Measurements from ENCODE around the gene FGFR2. TPM values are rescaled to one million over a fixed set of nuclear protein-coding genes. Genes with fewer than 3 reads are reported as not detected.

Gene FGFR2
- total and polyA plus RNA-seq, 4 donors: 0.67 to 13.1 (median 5.2) TPM

DNA sequence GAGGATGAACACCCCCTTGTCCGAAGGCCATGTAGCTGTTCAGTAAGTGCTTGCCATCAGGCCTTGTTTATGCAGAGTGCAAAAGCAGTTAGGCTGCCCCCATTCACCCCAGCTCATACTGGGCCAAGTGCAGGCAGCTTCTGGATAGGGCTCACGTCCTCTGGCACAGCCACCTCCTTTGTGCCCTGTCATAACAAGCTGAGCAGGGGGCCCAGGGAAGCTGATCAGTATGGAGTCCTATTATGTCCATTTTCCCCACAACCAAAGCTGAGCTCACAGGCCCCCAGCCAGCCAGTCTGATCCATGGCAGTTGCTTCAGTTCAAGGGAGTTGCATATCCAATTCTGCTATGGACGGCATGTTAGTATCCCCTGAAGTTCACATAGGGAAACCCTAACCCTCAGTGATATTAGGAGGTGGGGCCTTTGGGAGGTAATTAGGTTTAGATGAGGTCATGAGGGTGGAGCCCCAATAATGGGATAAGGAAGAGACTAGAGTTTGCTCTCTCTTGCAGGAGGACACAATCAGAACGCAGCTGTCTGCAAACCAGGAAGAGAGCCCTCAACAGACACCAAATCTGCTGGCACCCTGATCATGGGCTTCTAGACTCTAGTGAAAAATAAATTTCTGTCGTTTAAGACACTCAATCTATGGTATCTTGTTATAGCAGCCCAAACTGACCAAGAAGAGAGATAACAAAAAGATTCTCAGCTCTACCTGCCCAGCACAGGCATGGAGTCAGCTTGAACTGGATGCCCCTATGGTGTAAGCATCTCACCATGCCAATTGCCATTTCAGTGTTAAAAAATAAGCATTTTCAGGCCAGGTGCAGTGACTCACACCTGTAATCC is 155.9 kb downstream of the FGFR2 start:
- intact Hi-C loops (cut with DNase I): no loop called here
- no peak for ATAC-seq (ENCODE audit: low FRiP score)
- no peak for DNase-seq
- 71 to 75% methylated on average over 5 of the region's 5 CpGs for WGBS, 2 donors
- Histone ChIP-seq H3K4me3 (ENCODE audit: low read length in 2 of 2) (no peak overlapping the region), H3K9me3 (ENCODE audit: control insufficient read depth, low read length) (no peaks in the 10 kb centered on the region), H3K27ac (ENCODE audit: low read depth in 1 of 2, low read length in 2 of 2) (no peak overlapping the region), H3K36me3 (ENCODE audit: control insufficient read depth in 1 of 2, insufficient read depth in 2 of 2, low read length in 1 of 2) (no peaks in the 10 kb centered on the region), H3K27me3 (ENCODE audit: control insufficient read depth in 1 of 2, insufficient read depth in 2 of 2, low read length in 1 of 2) (no peaks in the 10 kb centered on the region), H3K4me1 (ENCODE audit: control insufficient read depth in 1 of 2, insufficient read depth in 2 of 2, low read length in 2 of 2) (peaks cover 0 to 3% of the 10 kb centered on the region in 2 donors)

DNA sequence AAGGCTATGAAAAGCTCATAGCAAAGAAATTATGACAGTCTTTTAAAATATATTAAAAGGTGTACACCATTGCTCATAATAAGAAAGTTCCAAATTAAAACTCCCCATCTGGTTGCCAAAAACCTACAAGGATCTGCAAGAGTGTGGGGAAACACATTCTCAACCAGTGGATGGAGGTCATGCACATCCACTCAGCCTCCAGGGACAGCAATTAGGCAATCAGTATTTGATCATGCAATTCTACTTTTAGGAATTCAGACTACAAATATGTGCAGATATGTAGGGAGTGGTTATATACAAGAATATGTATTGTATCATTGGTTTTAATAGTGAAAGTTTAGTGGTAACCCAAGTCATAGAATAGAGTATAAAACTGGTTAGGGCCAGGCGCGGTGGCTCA is 157.8 kb downstream of the FGFR2 start:
- 96 to 100% methylated on average over 2 of the region's 2 CpGs for WGBS, 2 donors
- Histone ChIP-seq H3K36me3 (ENCODE audit: control insufficient read depth in 1 of 2, insufficient read depth in 2 of 2, low read length in 1 of 2) (no peaks in the 10 kb centered on the region), H3K27me3 (ENCODE audit: control insufficient read depth in 1 of 2, insufficient read depth in 2 of 2, low read length in 1 of 2) (no peaks in the 10 kb centered on the region), H3K4me3 (ENCODE audit: low read length in 2 of 2) (no peak overlapping the region), H3K4me1 (ENCODE audit: control insufficient read depth in 1 of 2, insufficient read depth in 2 of 2, low read length in 2 of 2) (peaks cover 0 to 4% of the 10 kb centered on the region in 2 donors), H3K9me3 (ENCODE audit: control insufficient read depth, low read length) (no peaks in the 10 kb centered on the region), H3K27ac (ENCODE audit: low read depth in 1 of 2, low read length in 2 of 2) (no peak overlapping the region)
- DNase-seq: no peak
- no peak for ATAC-seq (ENCODE audit: low FRiP score)
- intact Hi-C loops (cut with DNase I): no loop called here

DNA sequence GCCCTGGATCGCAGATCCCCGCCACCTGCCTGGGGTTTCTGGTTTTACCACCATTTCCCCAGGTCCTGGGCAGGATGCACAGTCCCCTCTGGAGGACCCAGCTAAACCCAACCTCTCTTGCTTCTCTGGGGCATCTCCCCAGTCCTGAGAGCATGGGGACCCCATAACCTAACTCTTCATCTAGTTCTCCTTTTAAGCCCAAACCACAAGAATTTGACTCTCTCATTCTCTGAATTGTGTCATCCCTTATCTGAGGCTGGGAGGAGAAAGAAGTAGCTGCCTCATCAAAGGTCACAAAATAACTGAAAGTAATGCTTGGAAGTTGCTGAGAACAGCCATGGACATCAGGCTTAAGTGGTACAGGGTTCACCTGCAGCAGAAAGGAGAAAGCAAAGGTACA is 159.9 kb downstream of the FGFR2 start:
- intact Hi-C loops (cut with DNase I): no loop called here

DNA sequence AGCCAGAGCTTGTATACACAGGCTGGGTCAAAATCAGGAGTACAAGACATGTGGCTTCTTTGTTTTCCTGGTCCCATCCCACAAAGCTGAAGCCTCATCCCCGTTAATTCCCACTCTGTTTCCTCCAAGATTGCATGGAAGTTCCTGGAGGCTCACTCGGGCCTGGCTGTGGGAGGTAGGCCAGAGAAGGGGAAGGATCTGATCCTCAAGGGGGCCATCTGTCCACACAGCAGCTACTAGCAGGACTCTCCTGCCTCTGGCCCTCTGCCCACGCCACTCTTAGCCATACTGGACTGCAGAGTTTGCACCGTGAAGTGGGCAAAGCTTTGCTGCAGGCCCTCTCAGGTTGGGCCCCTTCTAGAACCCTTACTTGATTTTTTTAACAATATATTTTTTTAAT is 160.6 kb downstream of the FGFR2 start:
- ATAC-seq (ENCODE audit: low FRiP score): peak; percentile 54

More for the DNA sequence above, 159.9 kb downstream of the FGFR2 start:
- DNase-seq: no peak
- no peaks in the 10 kb centered on the region for H3K9me3 ChIP-seq (ENCODE audit: control insufficient read depth, low read length)
- H3K27ac ChIP-seq (ENCODE audit: low read depth in 1 of 2, low read length in 2 of 2): no peak overlapping the region
- peaks cover 0 to 4% of the 10 kb centered on the region in 2 donors for H3K4me1 ChIP-seq (ENCODE audit: control insufficient read depth in 1 of 2, insufficient read depth in 2 of 2, low read length in 2 of 2)
- 98 to 99% methylated on average over 2 of the region's 2 CpGs for WGBS, 2 donors
- H3K36me3 ChIP-seq (ENCODE audit: control insufficient read depth in 1 of 2, insufficient read depth in 2 of 2, low read length in 1 of 2): no peaks in the 10 kb centered on the region
- no peak overlapping the region for H3K4me3 ChIP-seq (ENCODE audit: low read length in 2 of 2)
- no peak for ATAC-seq (ENCODE audit: low FRiP score)
- no peaks in the 10 kb centered on the region for H3K27me3 ChIP-seq (ENCODE audit: control insufficient read depth in 1 of 2, insufficient read depth in 2 of 2, low read length in 1 of 2)

DNA sequence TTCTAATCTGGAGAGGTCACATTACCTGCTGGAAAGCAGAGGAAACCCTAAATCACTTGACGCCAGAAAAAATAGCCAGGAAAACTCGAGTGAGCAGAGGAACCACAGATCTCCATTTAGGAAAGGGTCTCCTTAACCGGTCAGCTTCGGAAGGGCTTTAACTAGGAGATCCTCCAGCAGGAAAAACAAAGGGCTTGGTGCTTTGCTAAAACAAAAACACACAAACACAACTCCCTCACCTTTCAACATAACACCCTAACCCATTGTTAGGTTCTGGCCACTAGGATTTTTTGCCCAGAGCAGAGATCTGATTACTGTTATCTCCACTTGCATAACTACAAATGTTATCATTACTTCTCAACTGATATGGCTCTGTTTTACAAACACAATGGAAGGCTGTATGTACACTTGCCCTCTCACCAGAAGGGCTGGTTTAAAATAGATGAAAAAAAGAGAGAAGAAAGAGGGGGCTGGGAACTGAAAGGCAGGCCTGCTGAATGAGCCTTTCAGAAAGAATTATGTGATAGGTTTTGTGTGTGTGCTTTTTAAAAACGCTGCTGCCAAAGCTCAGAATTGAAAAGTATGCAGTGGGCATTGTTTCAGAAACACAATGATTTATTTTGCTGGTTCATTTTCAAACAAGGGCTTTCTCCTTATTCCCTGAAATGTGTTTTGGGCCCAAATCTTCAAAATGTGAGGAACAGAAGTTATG is 161.5 kb downstream of the FGFR2 start:
- no peak overlapping the region for H3K4me3 ChIP-seq (ENCODE audit: low read length in 2 of 2)
- DNase-seq (no peak), ATAC-seq (ENCODE audit: low FRiP score) (no peak)
- intact Hi-C loops (cut with DNase I): no loop called here
- peaks cover 0 to 4% of the 10 kb centered on the region in 2 donors for H3K4me1 ChIP-seq (ENCODE audit: control insufficient read depth in 1 of 2, insufficient read depth in 2 of 2, low read length in 2 of 2)
- no peak overlapping the region for H3K27ac ChIP-seq (ENCODE audit: low read depth in 1 of 2, low read length in 2 of 2)
- no peaks in the 10 kb centered on the region for H3K9me3 ChIP-seq (ENCODE audit: control insufficient read depth, low read length)
- WGBS, 2 donors: 49 to 55% methylated on average over 5 of the region's 5 CpGs
- no peaks in the 10 kb centered on the region for H3K27me3 ChIP-seq (ENCODE audit: control insufficient read depth in 1 of 2, insufficient read depth in 2 of 2, low read length in 1 of 2)
- H3K36me3 ChIP-seq (ENCODE audit: control insufficient read depth in 1 of 2, insufficient read depth in 2 of 2, low read length in 1 of 2): no peaks in the 10 kb centered on the region

More for the DNA sequence above, 160.6 kb downstream of the FGFR2 start:
- H3K27ac ChIP-seq (ENCODE audit: low read depth in 1 of 2, low read length in 2 of 2): peak overlapping the region in 1 of 2 donors; percentile 48
- no peak overlapping the region for H3K4me3 ChIP-seq (ENCODE audit: low read length in 2 of 2)
- H3K9me3 ChIP-seq (ENCODE audit: control insufficient read depth, low read length): no peaks in the 10 kb centered on the region
- no peaks in the 10 kb centered on the region for H3K36me3 ChIP-seq (ENCODE audit: control insufficient read depth in 1 of 2, insufficient read depth in 2 of 2, low read length in 1 of 2)
- H3K4me1 ChIP-seq (ENCODE audit: control insufficient read depth in 1 of 2, insufficient read depth in 2 of 2, low read length in 2 of 2): peaks cover 0 to 4% of the 10 kb centered on the region in 2 donors
- H3K27me3 ChIP-seq (ENCODE audit: control insufficient read depth in 1 of 2, insufficient read depth in 2 of 2, low read length in 1 of 2): no peaks in the 10 kb centered on the region
- DNase-seq: peak in 1 of 2 donors; percentile 81
- intact Hi-C loops (cut with DNase I): no loop called here
- 8 to 9% methylated on average over 4 of the region's 4 CpGs for WGBS, 2 donors

DNA sequence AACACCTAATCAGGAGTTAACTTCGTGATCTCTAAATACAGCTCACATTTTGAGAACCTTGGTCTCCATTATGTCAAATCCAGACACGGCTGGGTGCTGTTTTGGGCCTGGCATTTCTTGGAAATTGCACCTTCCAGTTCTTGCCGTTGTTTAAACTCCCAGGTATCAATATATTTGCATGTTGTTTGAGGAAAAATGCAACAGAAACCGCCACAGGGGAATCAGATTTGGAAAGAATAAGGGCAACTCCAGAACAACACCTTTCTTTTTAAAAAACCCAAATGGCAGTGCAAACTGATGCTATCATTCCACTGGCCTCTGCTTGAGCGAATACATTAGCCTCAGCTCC is 162.0 kb downstream of the FGFR2 start:
- intact Hi-C loops (cut with DNase I): no loop called here
- DNase-seq (no peak), ATAC-seq (ENCODE audit: low FRiP score) (no peak)
- Histone ChIP-seq H3K36me3 (ENCODE audit: control insufficient read depth in 1 of 2, insufficient read depth in 2 of 2, low read length in 1 of 2) (no peaks in the 10 kb centered on the region), H3K4me1 (ENCODE audit: control insufficient read depth in 1 of 2, insufficient read depth in 2 of 2, low read length in 2 of 2) (peaks cover 0 to 4% of the 10 kb centered on the region in 2 donors), H3K27ac (ENCODE audit: low read depth in 1 of 2, low read length in 2 of 2) (no peak overlapping the region), H3K9me3 (ENCODE audit: control insufficient read depth, low read length) (no peaks in the 10 kb centered on the region), H3K4me3 (ENCODE audit: low read length in 2 of 2) (no peak overlapping the region), H3K27me3 (ENCODE audit: control insufficient read depth in 1 of 2, insufficient read depth in 2 of 2, low read length in 1 of 2) (no peaks in the 10 kb centered on the region)
- WGBS, 2 donors: 92 to 94% methylated on average over 5 of the region's 5 CpGs

DNA sequence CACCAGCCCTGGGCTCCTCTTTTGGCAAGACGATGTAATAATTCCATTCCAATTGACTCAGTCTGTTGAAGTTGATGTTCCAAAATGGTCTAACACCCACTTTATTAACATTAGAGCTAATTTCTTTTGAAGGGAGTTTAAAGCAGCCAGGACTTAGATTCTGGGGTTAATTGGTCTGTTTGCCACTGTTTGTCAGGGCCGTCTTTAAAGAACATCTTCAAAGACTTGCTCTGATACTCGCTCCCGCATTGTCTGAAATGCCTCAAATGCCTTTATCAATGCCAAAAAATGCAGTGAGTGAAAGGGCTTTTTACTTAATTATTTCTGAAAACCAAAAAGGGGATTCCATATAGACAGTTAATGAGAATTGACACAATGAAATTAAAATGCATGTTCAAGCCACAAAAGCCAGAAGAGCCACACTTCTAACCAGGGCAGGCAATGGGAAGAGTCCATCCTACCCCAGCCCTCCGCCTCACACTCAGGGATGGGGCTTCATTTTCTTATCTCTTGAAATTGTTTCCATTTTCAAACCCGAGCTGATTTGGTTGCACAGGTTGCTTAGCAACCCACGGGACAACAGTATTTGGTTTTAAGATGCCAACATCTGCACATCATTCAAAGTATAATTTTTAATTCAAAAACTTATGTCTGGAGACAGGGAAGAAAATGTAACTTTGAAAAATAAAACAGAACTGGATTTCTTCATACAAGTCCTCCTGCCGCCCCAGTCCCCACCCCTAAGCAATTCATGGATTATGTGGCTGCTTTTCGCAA is 163.0 kb downstream of the FGFR2 start:
- H3K27ac ChIP-seq (ENCODE audit: low read depth in 1 of 2, low read length in 2 of 2): no peak overlapping the region

DNA sequence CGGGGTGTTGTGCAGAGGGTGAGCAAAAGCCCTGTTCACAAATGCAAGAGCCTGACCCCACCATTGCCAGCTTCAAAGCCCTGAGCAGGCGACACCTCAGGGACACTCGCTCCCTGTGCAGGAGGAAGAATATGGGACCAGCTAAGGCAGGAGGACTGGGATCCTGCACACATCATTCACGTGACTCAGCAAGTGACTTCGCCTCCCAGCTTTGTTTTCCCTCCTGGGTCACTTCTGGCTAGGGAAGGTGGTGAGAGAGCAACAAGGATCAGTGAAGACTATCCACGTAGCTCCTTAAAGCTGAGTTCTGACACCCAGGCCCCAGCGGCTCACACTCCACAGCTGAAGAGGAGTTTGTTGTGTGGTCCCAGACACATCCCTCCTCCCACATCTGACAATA is 164.3 kb downstream of the FGFR2 start:
- intact Hi-C loops (cut with DNase I): no loop called here
- H3K4me1 ChIP-seq (ENCODE audit: control insufficient read depth in 1 of 2, insufficient read depth in 2 of 2, low read length in 2 of 2): peaks cover 0 to 4% of the 10 kb centered on the region in 2 donors
- no peaks in the 10 kb centered on the region for H3K27me3 ChIP-seq (ENCODE audit: control insufficient read depth in 1 of 2, insufficient read depth in 2 of 2, low read length in 1 of 2)
- H3K4me3 ChIP-seq (ENCODE audit: low read length in 2 of 2): no peak overlapping the region
- DNase-seq: no peak
- no peak for ATAC-seq (ENCODE audit: low FRiP score)
- 91 to 96% methylated on average over 7 of the region's 7 CpGs for WGBS, 2 donors
- no peak overlapping the region for H3K27ac ChIP-seq (ENCODE audit: low read depth in 1 of 2, low read length in 2 of 2)
- H3K36me3 ChIP-seq (ENCODE audit: control insufficient read depth in 1 of 2, insufficient read depth in 2 of 2, low read length in 1 of 2): no peaks in the 10 kb centered on the region
- no peaks in the 10 kb centered on the region for H3K9me3 ChIP-seq (ENCODE audit: control insufficient read depth, low read length)

More for the DNA sequence above, 163.0 kb downstream of the FGFR2 start:
- Histone ChIP-seq H3K36me3 (ENCODE audit: control insufficient read depth in 1 of 2, insufficient read depth in 2 of 2, low read length in 1 of 2) (no peaks in the 10 kb centered on the region), H3K27me3 (ENCODE audit: control insufficient read depth in 1 of 2, insufficient read depth in 2 of 2, low read length in 1 of 2) (no peaks in the 10 kb centered on the region), H3K4me1 (ENCODE audit: control insufficient read depth in 1 of 2, insufficient read depth in 2 of 2, low read length in 2 of 2) (peaks cover 0 to 4% of the 10 kb centered on the region in 2 donors), H3K9me3 (ENCODE audit: control insufficient read depth, low read length) (no peaks in the 10 kb centered on the region), H3K4me3 (ENCODE audit: low read length in 2 of 2) (no peak overlapping the region)
- ATAC-seq (ENCODE audit: low FRiP score): no peak
- no peak for DNase-seq
- 84 to 87% methylated on average over 9 of the region's 9 CpGs for WGBS, 2 donors
- intact Hi-C loops (cut with DNase I): no loop called here
